ENCODE results near the gene NUDT16L1.

DNA sequence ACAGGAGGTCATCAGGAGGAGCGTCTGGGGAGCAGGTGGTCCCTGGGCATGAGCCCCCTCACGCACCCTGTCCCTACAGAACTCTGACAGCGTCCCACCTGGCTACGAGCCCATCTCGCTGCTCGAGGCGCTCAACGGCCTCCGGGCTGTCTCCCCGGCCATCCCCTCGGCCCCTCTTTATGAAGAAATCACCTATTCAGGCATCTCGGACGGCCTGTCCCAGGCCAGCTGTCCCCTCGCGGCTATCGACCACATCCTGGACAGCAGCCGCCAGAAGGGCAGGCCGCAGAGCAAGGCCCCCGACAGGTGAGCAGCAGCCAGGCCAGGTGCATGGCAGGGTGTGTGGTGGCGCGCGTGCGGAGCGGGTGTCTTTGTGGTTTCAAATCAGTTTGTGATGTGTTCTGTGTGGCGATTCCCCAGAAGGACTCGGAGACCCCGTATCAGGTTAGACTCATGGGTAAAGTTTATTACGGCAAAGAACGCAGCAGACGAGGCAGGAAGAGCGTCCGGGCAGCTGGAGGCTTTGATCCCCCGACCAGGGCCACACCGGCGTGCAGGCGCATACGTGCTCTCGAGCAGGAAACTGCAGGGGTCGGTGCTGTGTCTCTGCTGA, 11.8 kb upstream of the NUDT16L1 start:
- TF ChIP-seq, protein P1, sequence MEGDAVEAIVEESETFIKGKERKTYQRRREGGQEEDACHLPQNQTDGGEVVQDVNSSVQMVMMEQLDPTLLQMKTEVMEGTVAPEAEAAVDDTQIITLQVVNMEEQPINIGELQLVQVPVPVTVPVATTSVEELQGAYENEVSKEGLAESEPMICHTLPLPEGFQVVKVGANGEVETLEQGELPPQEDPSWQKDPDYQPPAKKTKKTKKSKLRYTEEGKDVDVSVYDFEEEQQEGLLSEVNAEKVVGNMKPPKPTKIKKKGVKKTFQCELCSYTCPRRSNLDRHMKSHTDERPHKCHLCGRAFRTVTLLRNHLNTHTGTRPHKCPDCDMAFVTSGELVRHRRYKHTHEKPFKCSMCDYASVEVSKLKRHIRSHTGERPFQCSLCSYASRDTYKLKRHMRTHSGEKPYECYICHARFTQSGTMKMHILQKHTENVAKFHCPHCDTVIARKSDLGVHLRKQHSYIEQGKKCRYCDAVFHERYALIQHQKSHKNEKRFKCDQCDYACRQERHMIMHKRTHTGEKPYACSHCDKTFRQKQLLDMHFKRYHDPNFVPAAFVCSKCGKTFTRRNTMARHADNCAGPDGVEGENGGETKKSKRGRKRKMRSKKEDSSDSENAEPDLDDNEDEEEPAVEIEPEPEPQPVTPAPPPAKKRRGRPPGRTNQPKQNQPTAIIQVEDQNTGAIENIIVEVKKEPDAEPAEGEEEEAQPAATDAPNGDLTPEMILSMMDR (conservative IDR thresholded peaks at IDR 0.05), result no peak
- no peak for TF ChIP-seq ZFX (IDR thresholded peaks at IDR 0.05)

Data from C4-2B (cell line).